CD4-positive, alpha-beta T cell treated with Interleukin-17A for 1 hour (primary cell): ENCODE data around the gene SSTR3.
A peak's percentile ranks its signal among the peaks of the same experiment; 100 is the strongest.
"Not testable (repeated sequence)": the region's sequence is repeated elsewhere in the genome, so short reads cannot be mapped to it uniquely, and the experiment has no call there.

Experiments
- DNase-seq: peaks from one replicate; pipeline ENCODE4 v3.0.0-alpha.2; 2020

The SSTR3 gene

GRCh38 chr22:37241351-37242142, 29.3 kb upstream of the SSTR3 start:
- DNase-seq = peak; percentile 66

- DNase-seq = no peak
Measured at GRCh38 chr22:37240941-37241320, 28.7 kb upstream of the SSTR3 start.

GRCh38 chr22:37240240-37240940, 28.1 kb upstream of the SSTR3 start:
- DNase-seq = no peak

GRCh38 chr22:37239336-37240239, 27.3 kb upstream of the SSTR3 start:
- DNase-seq = no peak

- DNase-seq = no peak
Measured at GRCh38 chr22:37237371-37238268, 25.3 kb upstream of the SSTR3 start.

GRCh38 chr22:37235897-37236607, 23.8 kb upstream of the SSTR3 start:
- DNase-seq = no peak

GRCh38 chr22:37234736-37235711, 22.7 kb upstream of the SSTR3 start:
- no peak for DNase-seq

GRCh38 chr22:37233751-37234631, 21.7 kb upstream of the SSTR3 start:
- no peak for DNase-seq

GRCh38 chr22:37233371-37233750, 21.1 kb upstream of the SSTR3 start:
- not testable (repeated sequence) for DNase-seq

GRCh38 chr22:37232140-37232998, 20.1 kb upstream of the SSTR3 start:
- no peak for DNase-seq

GRCh38 chr22:37231406-37232139, 19.3 kb upstream of the SSTR3 start:
- peak; percentile 58 for DNase-seq

- DNase-seq = peak; percentile 70
Measured at GRCh38 chr22:37230673-37231405, 18.6 kb upstream of the SSTR3 start.

GRCh38 chr22:37229805-37230672, 17.8 kb upstream of the SSTR3 start:
- DNase-seq = peak; percentile 91

GRCh38 chr22:37229012-37229804, 16.9 kb upstream of the SSTR3 start:
- peak; percentile 60 for DNase-seq
